MM.1S (cell line): Measurements from ENCODE around the gene RNF43.

ENCODE experiments used
- EZH2phosphoT487 ChIP-seq: fragments of 300-600 bp; sonication (generic); IDR thresholded peaks from 2 replicates; pipeline ENCODE4 v1.6.1; 2018; ENCODE audit warnings: antibody characterized with exemption, low read length
- TF ChIP-seq, protein P1 (sequence below): fragments of 300-600 bp; sonication (generic); IDR thresholded peaks from 2 replicates; pipeline ENCODE4 v1.5.1; 2016; ENCODE audit warnings: antibody characterized with exemption, low read length, mixed read lengths

DNA sequence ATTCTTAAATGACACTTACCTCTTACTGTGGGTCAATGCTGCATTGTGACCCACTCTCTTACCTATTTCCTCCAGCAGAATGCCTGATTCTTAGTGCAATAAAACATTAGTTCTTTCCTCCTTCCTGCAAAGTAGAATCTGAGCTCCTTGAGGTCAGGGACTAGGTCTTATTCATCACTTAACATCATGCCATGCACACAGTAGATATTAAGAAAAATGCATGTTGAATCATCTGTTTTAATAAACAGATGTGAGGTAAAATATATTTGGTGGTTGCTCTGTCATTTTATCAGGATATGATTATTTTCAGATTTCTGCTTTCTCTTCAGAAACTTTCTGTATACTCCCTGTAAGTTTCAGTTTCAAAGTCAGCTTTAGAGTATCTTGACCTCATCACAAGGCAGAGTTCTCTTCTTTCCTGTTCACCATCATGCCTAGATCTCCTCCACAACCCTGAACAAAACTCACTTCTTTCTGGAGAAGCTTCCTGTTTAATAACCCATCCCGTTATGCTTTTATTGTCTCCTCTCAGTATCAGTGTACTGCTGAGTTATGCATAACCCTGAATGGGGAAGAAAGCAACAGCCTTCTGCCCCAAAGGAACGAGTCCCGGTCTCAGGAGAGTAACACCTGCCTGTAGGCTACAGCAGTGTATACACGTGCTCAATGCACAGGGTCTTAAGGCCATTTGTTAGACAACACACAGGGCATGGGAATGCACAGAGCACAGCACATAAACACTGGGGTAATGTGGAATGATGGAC is 35.0 kb downstream of the RNF43 start:
- TF ChIP-seq EZH2phosphoT487: no peak
- TF ChIP-seq, protein P1, sequence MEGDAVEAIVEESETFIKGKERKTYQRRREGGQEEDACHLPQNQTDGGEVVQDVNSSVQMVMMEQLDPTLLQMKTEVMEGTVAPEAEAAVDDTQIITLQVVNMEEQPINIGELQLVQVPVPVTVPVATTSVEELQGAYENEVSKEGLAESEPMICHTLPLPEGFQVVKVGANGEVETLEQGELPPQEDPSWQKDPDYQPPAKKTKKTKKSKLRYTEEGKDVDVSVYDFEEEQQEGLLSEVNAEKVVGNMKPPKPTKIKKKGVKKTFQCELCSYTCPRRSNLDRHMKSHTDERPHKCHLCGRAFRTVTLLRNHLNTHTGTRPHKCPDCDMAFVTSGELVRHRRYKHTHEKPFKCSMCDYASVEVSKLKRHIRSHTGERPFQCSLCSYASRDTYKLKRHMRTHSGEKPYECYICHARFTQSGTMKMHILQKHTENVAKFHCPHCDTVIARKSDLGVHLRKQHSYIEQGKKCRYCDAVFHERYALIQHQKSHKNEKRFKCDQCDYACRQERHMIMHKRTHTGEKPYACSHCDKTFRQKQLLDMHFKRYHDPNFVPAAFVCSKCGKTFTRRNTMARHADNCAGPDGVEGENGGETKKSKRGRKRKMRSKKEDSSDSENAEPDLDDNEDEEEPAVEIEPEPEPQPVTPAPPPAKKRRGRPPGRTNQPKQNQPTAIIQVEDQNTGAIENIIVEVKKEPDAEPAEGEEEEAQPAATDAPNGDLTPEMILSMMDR: no peak
